Fibroblast of skin of scalp (primary cell): ENCODE data around the gene SETBP1.

Source experiments
- DNase-seq: peaks from one replicate; pipeline ENCODE4 v3.0.0-alpha.2; 2013

Gene SETBP1

GRCh38 chr18:44679056-44679913, 1.4 kb upstream of the SETBP1 start:
- DNase-seq = peak; percentile 91

DNA sequence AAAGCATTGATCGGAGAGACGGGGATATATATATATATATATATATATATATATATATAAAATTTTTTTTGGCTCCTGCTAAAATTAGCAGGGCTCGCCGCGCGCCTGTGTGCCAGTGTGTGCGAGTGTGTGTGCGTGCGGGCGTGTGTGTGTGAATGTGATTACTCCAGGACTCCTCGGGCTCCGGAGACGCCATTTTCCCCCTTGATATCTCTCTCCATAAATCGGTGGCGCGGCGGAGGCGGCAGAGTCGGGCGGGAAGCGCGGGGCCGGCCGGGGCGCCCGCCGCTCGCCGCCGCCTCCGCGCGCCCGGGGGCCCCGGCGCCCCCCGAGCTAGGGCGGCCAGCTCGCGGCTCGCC, 795 bp upstream of the SETBP1 start:
- peak; percentile 72 for DNase-seq

DNA sequence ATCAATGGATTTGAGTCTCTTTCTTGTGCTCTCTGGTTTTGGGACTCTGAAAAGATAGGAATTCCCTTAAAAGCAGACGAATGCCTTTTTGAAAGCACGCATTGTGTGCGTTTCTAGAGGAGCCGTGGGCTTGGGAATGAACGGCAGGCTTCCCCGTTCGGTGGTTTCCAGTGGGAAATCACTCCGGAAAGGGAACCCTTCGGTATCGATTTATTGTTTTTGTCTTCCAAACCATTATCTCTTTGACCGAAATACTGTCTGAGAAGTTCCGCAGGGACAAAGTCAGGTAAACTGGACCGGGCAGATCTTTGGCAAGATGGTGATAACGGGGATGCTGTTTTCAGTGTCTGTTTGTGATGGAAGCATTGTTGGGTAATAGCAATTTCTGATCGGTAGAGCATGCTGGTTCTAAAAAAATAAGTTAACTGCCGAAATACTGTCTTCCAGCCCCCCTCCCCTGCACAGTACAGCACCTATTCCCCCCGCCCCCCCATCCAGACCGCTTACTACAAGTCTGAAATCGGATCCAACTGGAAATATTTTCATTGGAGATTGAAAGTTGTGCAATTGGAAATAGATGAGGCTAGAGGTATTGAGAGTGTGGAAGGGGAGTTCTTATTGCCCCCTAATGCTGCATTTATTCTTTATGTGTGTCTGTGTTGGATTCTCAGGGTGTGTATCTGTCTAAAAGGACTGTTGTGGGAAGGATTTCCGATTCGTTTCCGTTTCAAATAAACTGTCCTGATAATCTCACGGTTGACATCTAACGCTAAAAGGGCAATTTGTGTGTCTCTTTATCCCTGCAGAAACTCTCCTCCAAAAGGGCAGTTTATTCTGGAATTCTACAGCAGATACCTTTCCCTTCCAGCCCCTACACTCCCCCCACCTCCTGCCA, 635 bp downstream of the SETBP1 start:
- DNase-seq = no peak

- no peak for DNase-seq
Measured at GRCh38 chr18:44682201-44682870, 1.6 kb downstream of the SETBP1 start.

DNA sequence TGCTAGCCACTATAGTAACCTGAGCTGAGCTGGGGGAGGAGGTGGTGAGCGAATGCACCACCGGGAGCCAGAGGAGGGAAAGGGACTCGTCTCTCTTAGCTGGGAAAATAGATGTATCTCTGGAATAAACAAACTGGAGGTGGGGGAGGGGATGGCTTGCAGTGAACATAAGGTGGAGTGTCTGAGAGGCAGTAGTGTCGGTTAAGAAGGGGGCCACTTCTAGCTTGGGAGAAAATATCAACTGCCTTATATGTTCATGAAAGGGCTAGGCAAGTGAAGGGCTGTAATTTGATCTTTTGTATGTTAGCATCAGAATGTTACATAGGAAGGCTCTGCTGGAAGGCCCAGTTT, 2.2 kb downstream of the SETBP1 start:
- no peak for DNase-seq

- DNase-seq = peak; percentile 84
Measured at GRCh38 chr18:44683556-44683955, 2.9 kb downstream of the SETBP1 start.

DNA sequence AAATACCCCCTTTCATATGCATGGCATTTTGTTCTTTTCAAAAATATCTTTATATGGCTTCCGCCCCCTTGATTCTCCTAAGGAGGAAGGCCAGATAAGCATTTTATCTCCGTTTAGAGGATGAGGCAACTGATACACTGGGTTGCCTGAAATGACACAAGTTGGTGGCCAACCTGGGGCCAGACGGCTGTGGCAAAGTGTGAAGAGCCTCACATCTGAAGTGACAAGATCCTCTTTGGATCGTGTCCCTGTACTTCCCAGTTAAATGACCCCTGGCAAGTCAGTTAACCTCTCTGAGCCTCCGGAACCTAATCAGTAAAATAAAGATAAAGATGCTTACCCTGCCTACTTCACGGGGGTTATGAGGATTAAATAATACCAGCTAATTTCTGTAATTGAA, 4.6 kb downstream of the SETBP1 start:
- no peak for DNase-seq

- no peak for DNase-seq
Measured at GRCh38 chr18:44686156-44686555, 5.5 kb downstream of the SETBP1 start.

GRCh38 chr18:44687421-44687820, 6.7 kb downstream of the SETBP1 start:
- DNase-seq = peak; percentile 46

DNA sequence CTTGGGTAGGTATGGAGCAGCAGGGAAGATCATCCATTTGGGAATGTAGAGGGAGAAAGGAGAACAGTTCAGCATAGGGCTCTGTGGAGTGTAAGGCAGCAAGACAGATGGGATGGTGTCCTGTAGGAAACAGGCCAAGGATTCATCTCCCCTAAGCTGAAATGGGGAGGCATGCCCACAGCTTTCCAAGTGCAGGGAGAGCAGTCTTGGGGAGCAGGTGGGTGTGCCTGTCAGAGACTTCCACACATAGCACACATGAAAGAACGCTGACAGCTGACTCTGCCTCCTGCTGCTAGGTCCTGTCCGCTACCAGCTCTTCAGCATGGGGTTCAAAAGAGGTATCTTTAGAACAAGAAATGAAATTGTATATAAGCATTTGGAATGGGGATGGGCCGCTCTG, 9.0 kb downstream of the SETBP1 start:
- no peak for DNase-seq

- no peak for DNase-seq
Measured at GRCh38 chr18:44691148-44691925, 10.6 kb downstream of the SETBP1 start.

- peak; percentile 22 for DNase-seq
Measured at GRCh38 chr18:44693030-44693784, 12.5 kb downstream of the SETBP1 start.

- no peak for DNase-seq
Measured at GRCh38 chr18:44695503-44695902, 14.8 kb downstream of the SETBP1 start.

- DNase-seq = no peak
Measured at GRCh38 chr18:44696892-44697291, 16.2 kb downstream of the SETBP1 start.

GRCh38 chr18:44697315-44697714, 16.6 kb downstream of the SETBP1 start:
- DNase-seq = no peak

GRCh38 chr18:44698518-44698917, 17.8 kb downstream of the SETBP1 start:
- no peak for DNase-seq

GRCh38 chr18:44699572-44700261, 19.0 kb downstream of the SETBP1 start:
- DNase-seq = no peak

GRCh38 chr18:44700652-44701051, 20.0 kb downstream of the SETBP1 start:
- DNase-seq = no peak

DNA sequence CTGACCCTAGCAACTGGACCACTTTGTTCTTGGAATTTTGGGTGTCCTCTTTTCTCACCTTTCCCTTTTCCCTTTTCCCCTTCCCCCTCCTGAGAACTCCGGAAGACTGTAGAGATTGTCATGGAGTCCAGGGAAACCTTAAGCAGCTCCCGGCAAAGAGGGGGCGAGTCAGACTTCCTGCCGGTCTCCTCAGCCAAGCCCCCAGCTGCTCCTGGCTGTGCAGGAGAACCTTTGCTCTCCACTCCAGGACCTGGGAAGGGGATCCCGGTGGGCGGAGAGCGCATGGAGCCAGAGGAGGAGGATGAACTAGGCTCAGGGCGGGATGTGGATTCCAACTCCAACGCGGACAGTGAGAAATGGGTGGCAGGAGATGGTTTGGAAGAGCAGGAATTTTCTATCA, 20.5 kb downstream of the SETBP1 start:
- no peak for DNase-seq

GRCh38 chr18:44702594-44702993, 21.9 kb downstream of the SETBP1 start:
- DNase-seq = no peak
